ENCODE measurements around the gene SLC22A16.

Gene SLC22A16

DNA sequence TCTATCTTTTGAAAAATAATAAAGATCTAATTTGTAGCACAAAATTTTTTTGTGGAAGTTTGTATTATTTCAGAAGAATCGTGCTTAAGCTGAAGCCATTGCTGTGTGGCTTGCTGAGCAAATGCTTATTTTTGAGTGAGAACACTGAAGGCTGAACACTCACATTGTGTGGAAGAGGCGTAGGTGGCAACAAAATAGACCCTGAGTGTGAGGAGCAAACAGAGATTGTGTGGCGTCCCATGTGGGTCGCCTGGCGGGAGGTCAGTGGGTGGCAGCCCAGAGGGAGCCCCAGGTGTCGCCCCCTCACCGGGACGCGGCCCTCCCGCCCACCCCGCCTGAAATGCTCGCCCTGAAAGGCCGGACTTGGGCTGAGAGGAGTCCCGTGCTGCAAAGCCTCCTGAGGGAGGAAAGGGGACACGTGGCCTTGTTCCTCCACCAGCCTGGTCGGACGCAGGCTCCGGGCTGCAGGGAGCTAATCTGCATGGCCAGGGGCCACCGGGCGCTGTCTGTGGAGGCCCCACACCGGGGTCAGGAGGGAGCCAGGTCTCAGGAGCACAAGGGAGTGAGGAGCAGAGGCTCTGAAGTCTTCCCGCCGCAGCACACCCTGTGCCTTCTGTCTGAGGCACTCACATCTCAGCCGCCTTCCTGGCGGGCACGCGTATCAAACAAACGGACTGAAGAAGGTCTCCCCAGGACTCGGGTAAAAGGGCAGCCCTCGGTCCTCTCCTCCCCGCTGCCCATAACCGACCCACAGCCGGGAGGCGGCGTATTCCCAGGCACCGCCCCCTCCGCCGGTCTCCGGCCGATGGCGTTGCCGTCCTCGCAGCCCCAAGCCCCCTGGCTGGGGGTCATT lies 77.0 kb downstream of the SLC22A16 start:
- DNase-seq = no peak

DNA sequence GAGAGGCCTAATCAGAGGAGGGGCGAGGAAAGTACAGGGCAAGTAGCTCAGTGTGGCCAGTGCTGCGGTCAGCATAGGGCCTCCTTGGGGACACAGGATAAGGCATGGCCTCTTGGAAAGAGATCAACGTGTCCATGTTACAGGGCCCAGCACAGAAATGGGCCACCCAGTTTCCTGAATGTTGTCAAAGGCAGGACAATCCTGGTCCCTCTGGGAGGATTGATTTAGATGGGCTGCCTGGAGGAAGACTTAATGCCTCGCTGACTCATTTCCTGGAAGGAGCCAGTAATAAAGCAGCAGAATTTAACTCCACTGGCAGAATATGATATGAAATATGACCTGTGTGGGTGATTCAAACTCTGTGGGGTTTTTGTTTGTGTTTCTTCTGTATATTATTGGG lies 77.6 kb downstream of the SLC22A16 start:
- no peak for DNase-seq

DNA sequence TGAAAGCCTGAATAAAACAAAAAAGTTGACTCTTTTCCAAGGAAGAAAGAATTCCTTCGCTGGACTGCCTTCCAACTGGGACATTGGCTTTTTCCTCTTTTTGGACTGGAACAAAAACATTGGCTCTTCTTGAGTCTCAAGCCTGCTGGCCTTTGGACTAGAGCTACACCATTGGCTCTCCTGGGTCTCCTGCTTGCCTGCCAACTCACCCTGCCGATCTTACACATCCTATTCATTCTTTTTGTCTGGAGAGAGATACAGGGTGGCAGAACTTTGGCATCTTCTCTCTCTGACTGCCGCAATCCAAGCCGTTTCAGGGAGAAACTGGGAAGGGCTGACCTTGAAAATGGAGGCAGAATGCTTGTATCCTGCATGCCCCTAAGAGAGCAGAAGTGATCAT lies 81.2 kb downstream of the SLC22A16 start:
- DNase-seq = no peak

DNA sequence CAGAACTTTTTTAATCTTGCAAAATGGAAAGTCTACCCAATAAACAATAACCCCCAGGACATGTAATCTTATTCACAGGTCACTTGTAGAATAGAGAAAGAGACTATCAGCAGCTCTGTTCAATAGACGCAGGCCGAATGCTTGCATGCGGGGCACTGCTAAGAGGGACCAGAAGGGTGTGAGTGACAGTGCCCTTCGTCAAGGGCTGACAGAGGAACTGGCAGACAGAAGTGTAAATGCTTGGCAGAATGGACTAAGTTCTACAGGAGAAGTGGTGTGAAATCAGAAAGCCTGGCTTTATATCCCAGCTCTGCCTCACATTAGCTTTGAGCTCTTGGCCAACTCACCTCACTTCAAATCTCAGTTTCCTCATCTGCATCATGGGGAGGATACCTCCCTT lies 82.0 kb downstream of the SLC22A16 start:
- DNase-seq = no peak

DNA sequence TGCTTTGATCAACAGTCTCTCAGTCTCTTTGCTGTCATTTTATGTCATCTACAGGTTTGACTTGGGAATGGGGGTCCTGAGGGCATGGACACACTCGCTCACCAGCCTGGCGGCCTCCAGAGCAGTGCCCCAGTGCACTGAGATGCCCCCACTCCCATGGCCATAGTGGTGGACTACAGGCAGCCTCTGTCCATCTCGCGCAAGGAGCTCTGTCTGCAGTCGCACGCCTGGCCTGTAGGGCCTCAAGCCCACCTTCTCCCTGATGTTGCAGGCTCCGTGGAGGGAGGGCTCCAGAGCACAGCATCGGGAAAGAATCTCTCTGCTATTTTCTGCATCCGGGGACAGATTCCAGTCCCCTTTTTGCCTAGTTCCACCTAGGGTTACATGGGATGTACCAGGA lies 83.7 kb downstream of the SLC22A16 start:
- no peak for DNase-seq

DNA sequence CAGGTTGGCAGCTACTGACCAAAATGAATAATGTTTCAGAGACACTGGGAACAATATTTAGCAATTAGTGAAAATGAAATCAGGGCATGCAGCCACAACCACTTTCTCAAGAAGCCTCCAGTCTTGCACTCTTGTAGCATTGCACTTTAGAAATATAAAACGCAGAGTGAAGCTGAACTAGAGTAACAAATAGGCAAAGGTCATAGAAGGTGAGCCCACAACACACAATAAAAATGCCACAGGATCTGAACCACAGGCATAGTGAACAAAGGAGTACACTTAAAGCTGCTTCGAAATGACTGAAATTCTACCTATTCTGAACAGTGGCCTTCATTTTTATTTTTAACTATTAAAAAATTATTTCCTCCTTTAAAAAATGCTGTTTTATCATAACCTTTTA lies 86.0 kb downstream of the SLC22A16 start:
- no peak for DNase-seq

DNA sequence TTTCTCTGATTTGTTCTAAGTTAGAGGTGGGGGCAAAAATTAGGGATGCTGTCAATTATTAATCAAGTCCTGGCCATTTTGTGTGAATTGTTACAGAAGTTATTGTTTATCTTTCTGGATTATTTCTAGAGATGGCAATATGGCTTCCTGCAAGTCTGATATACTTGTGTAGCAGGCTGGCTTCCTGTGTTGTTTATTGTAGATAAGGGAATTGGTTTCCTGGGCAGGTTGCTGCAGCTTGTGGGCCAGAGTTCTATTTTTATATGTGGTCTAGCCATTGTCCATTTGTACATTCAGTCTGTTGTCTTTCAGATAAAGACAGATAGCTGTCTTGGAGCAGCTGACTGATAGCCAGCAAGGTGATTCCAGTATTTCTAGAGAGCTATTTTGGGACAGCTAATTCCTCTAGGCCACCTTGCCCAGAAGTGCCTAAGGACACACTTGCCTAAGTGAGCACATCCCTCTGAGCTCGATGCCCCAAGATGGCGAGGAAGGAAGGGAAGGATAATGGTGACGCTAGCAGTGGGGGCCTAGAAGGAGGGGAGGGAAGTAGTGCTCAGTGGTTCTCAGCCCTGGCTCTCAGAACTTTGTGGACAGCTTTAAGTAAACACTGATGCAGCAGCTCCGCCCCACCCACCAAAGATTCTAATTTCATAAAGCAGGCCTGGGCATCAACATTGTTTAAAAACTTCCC lies 86.6 kb downstream of the SLC22A16 start:
- DNase-seq = no peak

DNA sequence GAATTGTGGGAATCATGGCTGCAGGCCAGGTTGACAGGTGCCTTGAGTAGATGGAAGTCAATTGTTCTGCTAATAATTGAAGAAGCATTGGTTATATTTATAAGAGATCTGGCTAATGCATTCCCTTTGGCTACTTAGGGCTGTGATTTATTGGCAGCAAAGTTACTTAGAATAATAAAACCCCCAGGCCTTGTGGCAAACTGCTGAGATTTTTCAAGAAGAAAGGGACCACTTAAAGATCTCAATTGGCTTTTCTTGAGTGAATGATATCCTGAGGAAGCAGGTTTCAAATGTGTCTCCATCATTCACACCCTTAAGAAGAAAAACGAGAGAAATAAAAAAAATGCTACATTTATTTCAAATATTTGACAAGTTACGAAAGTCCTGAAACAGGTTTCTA lies 88.4 kb downstream of the SLC22A16 start:
- no peak for DNase-seq

DNA sequence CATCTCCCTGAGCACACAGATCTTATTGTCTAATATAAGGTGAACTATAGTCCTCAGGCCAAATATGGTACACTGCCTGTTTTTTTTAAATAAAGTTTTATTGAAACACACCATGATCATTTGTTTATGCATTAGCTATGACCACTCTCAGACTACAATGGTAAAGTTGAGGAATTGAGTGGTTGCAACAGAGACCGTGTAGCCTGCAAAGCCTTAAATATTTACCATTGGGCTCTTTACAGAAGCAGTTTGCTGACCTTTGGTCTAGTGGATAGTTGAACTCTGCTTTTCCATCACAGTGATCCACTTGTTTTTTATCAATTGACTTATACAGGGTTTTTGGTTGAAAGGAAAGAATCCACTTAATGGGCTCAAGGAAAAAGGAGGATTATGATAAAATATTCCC lies 91.0 kb downstream of the SLC22A16 start:
- no peak for DNase-seq

DNA sequence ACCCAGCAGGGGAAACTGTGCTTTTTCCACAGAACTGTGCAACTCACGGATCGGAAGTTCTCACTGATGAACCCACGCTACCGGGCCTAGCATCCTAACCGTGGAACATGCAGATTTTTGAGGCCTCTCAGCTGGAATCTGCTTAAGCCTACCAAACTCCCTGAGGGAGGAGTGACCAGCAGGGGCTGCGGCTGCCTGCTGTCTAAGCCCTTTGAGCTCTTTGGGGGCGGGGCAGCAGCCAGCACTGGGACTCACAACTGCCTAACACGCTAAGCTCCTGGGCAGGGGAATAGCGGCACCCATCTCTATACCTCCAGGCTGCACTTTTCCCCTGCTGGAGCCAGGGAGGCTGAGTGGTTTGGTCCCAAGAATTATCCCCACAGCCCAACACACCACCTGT lies 97.9 kb downstream of the SLC22A16 start:
- DNase-seq = no peak
